Ovary (tissue), 9 donors: ENCODE results near the gene COL6A3. TPM values are rescaled to one million over a fixed set of nuclear protein-coding genes. Genes with fewer than 3 reads are reported as not detected.
A peak's percentile ranks its signal among the peaks of the same experiment; 100 is the strongest.

Experiments
- DNase-seq, 5 donors: peaks; one replicate each; pipeline ENCODE4 v3.0.0-alpha.2; 2019 to 2020
- H3K27ac ChIP-seq, 2 donors: fragments of 200-600 bp; one replicate each; pipeline versions ENCODE4 v1.5.1 to v1.8.0; 2019 to 2022
- H3K27me3 ChIP-seq: fragments of 200-600 bp; one replicate; pipeline ENCODE4 v1.8.0; 2022
- H3K36me3 ChIP-seq: fragments of 200-600 bp; sonication (generic); one replicate; pipeline ENCODE4 v1.5.1; 2019
- H3K4me1 ChIP-seq: one replicate; pipeline ENCODE4 v1.8.1; 2013; ENCODE audit warnings: mild to moderate bottlenecking, moderate library complexity; ENCODE audit not compliant: insufficient read depth
- H3K4me3 ChIP-seq: fragments of 200-600 bp; sonication (generic); one replicate; pipeline ENCODE4 v1.5.1; 2017
- H3K9me3 ChIP-seq, 2 donors: fragments of 200-600 bp in 1 of 2; sonication (generic) in 1 of 2; one replicate each; pipeline versions ENCODE4 v1.5.1 to v1.8.1; 2013 to 2019; ENCODE audit warnings: mild to moderate bottlenecking in 1 of 2, moderate library complexity in 1 of 2
- CTCF ChIP-seq, 3 donors: fragments of 450-650 bp in 2 of 3; fragments of 200-600 bp in 1 of 3; IDR thresholded peaks; one replicate each; pipeline versions ENCODE4 v1.5.1 to v1.8.0; 2016 to 2022; ENCODE audit warnings: antibody characterized with exemption in 3 of 3, mild to moderate bottlenecking in 1 of 3
- EP300 ChIP-seq: sonication (generic); formaldehyde crosslinking; IDR thresholded peaks from one replicate; pipeline ENCODE4 v1.6.1; 2017; ENCODE audit warnings: antibody characterized with exemption
- POLR2A ChIP-seq: fragments of 450-650 bp; IDR thresholded peaks from one replicate; pipeline ENCODE4 v1.6.1; 2017; ENCODE audit warnings: antibody characterized with exemption, mild to moderate bottlenecking, moderate library complexity
- WGBS, 3 donors: extraction: QIAGEN DNeasy Blood & Tissue Kit in 1 of 3; methylation state at CpG; one replicate each; pipeline versions ENCODE4 v1.1.5 to v1.1.7; 2013 to 2017; 5-methylcytosine and 5-hydroxymethylcytosine counted together
- intact Hi-C, 4 donors: fragments of 100-400 bp; cut with DNase I; formaldehyde crosslinking; loops; one replicate each; pipeline versions ENCODE4 v1.11.0 to v1.15.1; 2022 to 2023
- polyA plus RNA-seq, 2 donors: library from polyadenylated mRNA; stranded (reverse); fragments of 200-250 nt in 1 of 2; fragments of 350-450 nt in 1 of 2; fragmentation: Illumina TruSeq in 1 of 2; extraction: RNeasy Lipid Tissue Mini Kit (QIAGEN cat#74804) in 1 of 2; gene quantifications; one replicate each; pipeline ENCODE4 v1.2.3, GENCODE V29; 2013 to 2014
- total RNA-seq, 7 donors: library from RNA; depleted of rRNA in 2 of 7; stranded (reverse); fragments of >200 nt in 2 of 7; fragmentation: NEBNext Ultra II Directional in 3 of 7; extraction: Animal tissue kit (Norgen Biotek cat#: 25700) in 3 of 7; gene quantifications; one replicate each; pipeline versions ENCODE4 v1.1.0 to v1.2.4, GENCODE V29; 2016 to 2023
- donor health status: DM: no; HTN: no; CAD: no; lungs with moderate emphysema.
- donor health status: DM: no; HTN: no; CAD: no.
- donor health status: Bipolar disorder and iron deficiency.
- donor health status: DM: yes; HTN: yes; CAD: no.
- donor health status: DM: no; HTN: no; CAD: no.
- donor health status: DM: yes; HTN: yes; CAD: no.

The COL6A3 gene
- total and polyA plus RNA-seq, 9 donors = 105 to 520 (median 378) TPM

GRCh38 chr2:237426517-237426916 is 12.6 kb upstream of the COL6A3 start:
- 40 to 66% (median 59%) methylated on average over 1 of the region's 1 CpG for WGBS, 3 donors
- H3K27ac ChIP-seq = no peak overlapping the region
- peaks cover 10% of the 10 kb centered on the region for H3K4me1 ChIP-seq
- H3K27me3 ChIP-seq = no peaks in the 10 kb centered on the region
- intact Hi-C loops = no loop called here
- no peak for DNase-seq
- TF ChIP-seq CTCF (IDR thresholded peaks at IDR 0.05) (no peak), POLR2A (no peak), EP300 (no peak)
- H3K9me3 ChIP-seq = no peaks in the 10 kb centered on the region
- H3K4me3 ChIP-seq = no peak overlapping the region
- H3K36me3 ChIP-seq = no peaks in the 10 kb centered on the region

- TF ChIP-seq CTCF (IDR thresholded peaks at IDR 0.05) (no peak), EP300 (no peak), POLR2A (no peak)
- Histone ChIP-seq H3K27me3 (no peaks in the 10 kb centered on the region), H3K9me3 (no peaks in the 10 kb centered on the region), H3K4me3 (no peak overlapping the region), H3K27ac (peak overlapping the region in 1 of 2 donors; percentile 9), H3K4me1 (peaks cover 10% of the 10 kb centered on the region), H3K36me3 (no peaks in the 10 kb centered on the region)
- intact Hi-C loops = no loop called here
- no peak for DNase-seq
- 8 to 22% (median 9%) methylated on average over 3 of the region's 3 CpGs for WGBS, 3 donors
These were observed 11.4 kb upstream of the COL6A3 start for GRCh38 chr2:237425320-237425719.

GRCh38 chr2:237424544-237424943 is 10.6 kb upstream of the COL6A3 start:
- intact Hi-C loops = loop anchor here in 1 of 4 donors (5.0 kb wide), 1 partner anchor 48 kb away; no protein-coding TSS in a partner anchor
- Histone ChIP-seq H3K27me3 (no peaks in the 10 kb centered on the region), H3K4me1 (peaks cover 10% of the 10 kb centered on the region), H3K27ac (no peak overlapping the region), H3K9me3 (no peaks in the 10 kb centered on the region), H3K4me3 (no peak overlapping the region), H3K36me3 (no peaks in the 10 kb centered on the region)
- TF ChIP-seq EP300 (no peak), CTCF (IDR thresholded peaks at IDR 0.05) (no peak), POLR2A (no peak)
- no peak for DNase-seq
- WGBS, 3 donors = 79 to 95% (median 88%) methylated on average over 2 of the region's 2 CpGs

- Histone ChIP-seq H3K4me1 (peaks cover 10% of the 10 kb centered on the region), H3K4me3 (no peak overlapping the region), H3K27ac (no peak overlapping the region), H3K27me3 (no peaks in the 10 kb centered on the region), H3K9me3 (no peaks in the 10 kb centered on the region), H3K36me3 (no peaks in the 10 kb centered on the region)
- DNase-seq = no peak
- intact Hi-C loops = loop anchor here in 1 of 4 donors (5.0 kb wide), 1 partner anchor 48 kb away; no protein-coding TSS in a partner anchor
- TF ChIP-seq POLR2A = no peak
- no peak for TF ChIP-seq CTCF (IDR thresholded peaks at IDR 0.05)
- no peak for TF ChIP-seq EP300
- WGBS, 3 donors = 55 to 74% (median 71%) methylated on average over 2 of the region's 2 CpGs
These were observed 9.9 kb upstream of the COL6A3 start for GRCh38 chr2:237423891-237424290.
